Activated T-helper 1 cell treated with Interleukin-2 at 50 U/mL for 16 hours (primary cell): ENCODE data around the gene TRIM32.

ENCODE experiments used
- DNase-seq: peaks from one replicate; pipeline ENCODE4 v3.0.0-alpha.2; 2020; ENCODE audit warnings: low read depth

Gene TRIM32

DNA sequence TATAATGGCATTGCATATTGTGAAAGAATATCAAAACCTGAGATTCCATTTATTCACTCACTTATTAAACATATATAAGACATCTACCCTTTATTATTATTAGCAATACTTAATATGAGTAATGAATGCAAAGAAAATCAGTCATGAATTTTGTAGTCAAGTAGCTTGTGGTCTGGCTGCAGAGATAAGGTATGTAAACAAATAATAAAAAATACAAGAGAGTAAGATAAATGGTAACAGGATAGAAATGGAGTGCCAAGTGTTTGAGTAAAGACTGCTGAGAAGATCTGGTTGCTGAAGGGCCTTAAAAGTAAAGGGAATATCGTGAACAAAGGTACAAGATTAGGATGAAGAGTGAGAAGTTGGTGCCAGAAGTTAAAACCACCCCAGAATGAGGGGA lies 18.4 kb downstream of the TRIM32 start:
- no peak for DNase-seq

GRCh38 chr9:116706310-116707290 lies 19.5 kb downstream of the TRIM32 start:
- DNase-seq, result no peak

- no peak for DNase-seq
Observed at GRCh38 chr9:116712781-116713180, 25.7 kb downstream of the TRIM32 start.

GRCh38 chr9:116713271-116713670 lies 26.2 kb downstream of the TRIM32 start:
- no peak for DNase-seq

- no peak for DNase-seq
Observed at GRCh38 chr9:116715751-116716150, 28.6 kb downstream of the TRIM32 start.

GRCh38 chr9:116716438-116716837 lies 29.3 kb downstream of the TRIM32 start:
- DNase-seq, result no peak

GRCh38 chr9:116717150-116717549 lies 30.0 kb downstream of the TRIM32 start:
- no peak for DNase-seq

DNA sequence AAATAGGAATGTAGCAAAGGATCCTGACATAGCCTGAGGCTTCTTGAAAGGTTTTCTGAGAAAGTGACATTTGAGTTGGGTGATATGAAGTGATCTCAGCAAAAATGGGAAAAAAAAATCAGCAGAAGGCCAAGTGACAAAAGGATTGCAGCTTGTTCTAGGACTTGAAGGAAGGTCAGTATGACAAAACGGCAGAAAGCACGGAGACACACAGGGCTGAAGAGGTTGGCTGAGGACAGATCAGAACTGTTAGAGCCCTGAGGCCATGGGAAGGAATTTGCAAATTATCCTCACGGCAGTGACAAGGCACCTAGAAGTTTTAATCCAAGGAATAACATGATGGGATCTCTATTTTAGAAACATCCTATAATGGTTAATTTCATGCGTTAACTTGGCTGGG lies 31.0 kb downstream of the TRIM32 start:
- DNase-seq, result no peak

DNA sequence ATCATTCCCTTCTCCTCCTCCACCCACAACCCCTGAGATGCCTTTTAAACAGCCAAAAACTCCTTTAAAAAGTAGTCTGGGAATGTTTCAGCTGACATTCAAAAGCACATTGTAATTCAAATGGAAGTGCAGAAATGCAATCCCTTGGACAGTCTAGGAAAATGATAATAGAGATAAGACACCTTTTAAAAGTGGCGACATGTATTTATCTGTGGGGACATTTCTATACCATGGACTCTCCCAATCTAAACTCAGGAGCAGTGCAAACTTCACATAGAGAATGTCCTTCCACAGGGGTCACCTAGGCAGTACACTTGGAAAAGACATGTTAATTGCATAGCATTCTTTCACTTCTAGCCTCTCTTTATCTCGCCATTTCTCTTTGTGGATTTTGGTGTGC lies 33.0 kb downstream of the TRIM32 start:
- no peak for DNase-seq

- DNase-seq, result no peak
Observed at GRCh38 chr9:116721411-116721810, 34.3 kb downstream of the TRIM32 start.

DNA sequence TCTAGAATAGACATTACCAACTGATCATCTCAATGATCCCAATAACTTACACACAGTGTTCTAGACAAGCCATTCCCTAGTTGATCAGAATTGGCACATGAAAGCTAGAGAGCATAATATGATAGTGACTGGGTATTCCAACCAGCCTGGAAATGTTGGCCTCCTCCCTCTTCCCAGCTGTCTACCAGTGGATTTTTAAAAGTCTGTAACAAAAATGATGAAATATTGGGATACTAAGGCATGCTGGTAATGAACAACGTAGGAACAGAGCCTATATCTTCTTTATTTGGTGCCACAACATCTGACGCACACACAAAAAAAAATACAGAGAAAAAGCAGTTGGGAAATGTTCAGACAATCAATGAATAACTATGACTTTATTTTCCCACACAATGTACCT lies 34.8 kb downstream of the TRIM32 start:
- no peak for DNase-seq

- no peak for DNase-seq
Observed at GRCh38 chr9:116724123-116724522, 37.0 kb downstream of the TRIM32 start.

GRCh38 chr9:116726602-116727001 lies 39.5 kb downstream of the TRIM32 start:
- DNase-seq, result no peak

GRCh38 chr9:116733010-116733641 lies 46.0 kb downstream of the TRIM32 start:
- DNase-seq, result no peak

- DNase-seq, result no peak
Observed at GRCh38 chr9:116736399-116737151, 49.5 kb downstream of the TRIM32 start.

DNA sequence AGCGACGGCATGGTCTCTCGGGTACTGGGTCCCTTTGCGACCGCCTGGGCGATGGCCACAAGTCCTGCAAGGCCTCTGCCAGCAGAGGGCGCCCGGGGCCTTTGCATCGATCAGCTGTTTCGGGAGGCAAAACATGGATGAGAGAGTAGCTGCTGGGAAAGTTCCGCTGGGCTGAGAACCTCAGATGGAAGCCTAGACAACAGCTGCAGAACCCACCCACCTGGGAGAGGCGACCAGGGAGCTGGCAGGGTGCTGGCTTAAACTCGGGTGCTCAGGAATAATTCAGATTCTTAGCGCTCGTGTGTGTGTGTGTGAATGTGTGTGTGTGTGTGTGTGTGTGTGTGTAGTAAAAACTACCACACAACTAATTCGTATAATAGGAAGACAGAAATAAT lies 50.0 kb downstream of the TRIM32 start:
- peak; percentile 6 for DNase-seq

- no peak for DNase-seq
Observed at GRCh38 chr9:116741086-116741740, 54.1 kb downstream of the TRIM32 start.

- DNase-seq, result no peak
Observed at GRCh38 chr9:116741742-116742141, 54.6 kb downstream of the TRIM32 start.

DNA sequence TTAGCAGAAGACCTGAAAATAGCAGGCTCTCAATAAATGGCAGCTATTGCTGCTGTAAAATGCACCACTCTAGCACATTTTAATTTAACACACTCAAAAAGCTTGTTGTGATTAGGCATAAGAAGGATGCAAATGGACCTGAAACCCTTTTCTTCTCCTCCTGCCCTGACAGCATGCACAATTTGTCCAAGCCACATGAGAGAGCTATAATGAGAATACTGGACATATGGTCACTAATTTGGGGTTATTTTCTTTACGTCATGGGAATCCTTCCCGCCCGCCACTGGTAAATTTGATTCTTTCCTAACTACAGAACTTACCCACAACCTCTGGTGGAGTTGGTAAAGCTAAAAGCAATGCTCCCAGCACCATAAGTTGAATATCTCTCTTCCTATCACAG lies 62.1 kb downstream of the TRIM32 start:
- no peak for DNase-seq

DNA sequence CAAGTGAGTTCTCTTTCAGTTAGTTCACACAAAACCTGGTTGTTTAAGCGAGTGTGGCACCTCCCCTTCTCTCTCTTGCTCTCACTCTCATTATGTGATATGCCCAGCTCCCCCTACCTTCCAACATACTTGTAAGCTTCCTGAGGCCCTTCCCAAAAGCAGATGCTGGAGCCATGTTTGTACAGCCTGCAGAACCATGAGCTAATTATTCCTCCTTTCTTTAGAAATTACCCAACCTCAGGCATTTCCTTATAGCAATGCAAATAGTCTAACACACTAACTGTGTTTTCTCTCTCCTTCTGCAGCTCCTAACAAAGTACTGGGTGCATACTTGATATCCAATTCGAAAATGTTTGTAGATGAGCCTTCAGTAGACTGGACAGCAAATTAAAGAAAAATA lies 62.7 kb downstream of the TRIM32 start:
- DNase-seq, result no peak

- no peak for DNase-seq
Observed at GRCh38 chr9:116750510-116750909, 63.4 kb downstream of the TRIM32 start.
